Heart left ventricle (tissue), 16 donors: ENCODE results near the gene TAF13. TPM values are rescaled to one million over a fixed set of nuclear protein-coding genes. Genes with fewer than 3 reads are reported as not detected.
A peak's percentile ranks its signal among the peaks of the same experiment; 100 is the strongest.

Experiments used
- ATAC-seq, 4 donors: fragments of 200-7000 bp; cut with Tn5 transposase; one replicate each; pipeline ENCODE4 v1.9.1; 2020 to 2022; ENCODE audit warnings: moderate library complexity in 4 of 4, mild to moderate bottlenecking in 3 of 4, moderate number of reproducible peaks in 1 of 4
- DNase-seq, 5 donors: peaks; one replicate each; pipeline ENCODE4 v3.0.0-alpha.2; 2020
- H3K27ac ChIP-seq, 12 donors: fragments of 200-600 bp; sonication (generic) in 4 of 12; one replicate each; pipeline versions ENCODE4 v1.5.0 to v1.8.0; 2016 to 2022; ENCODE audit warnings: mild to moderate bottlenecking in 2 of 12
- H3K27me3 ChIP-seq, 9 donors: fragments of 200-600 bp; sonication (generic) in 2 of 9; one replicate each; pipeline versions ENCODE4 v1.5.1 to v1.8.0; 2016 to 2022; ENCODE audit warnings: mild to moderate bottlenecking in 3 of 9
- H3K36me3 ChIP-seq, 9 donors: fragments of 200-600 bp; sonication (generic) in 2 of 9; one replicate each; pipeline versions ENCODE4 v1.5.0 to v1.8.0; 2018 to 2022; ENCODE audit warnings: mild to moderate bottlenecking in 2 of 9
- H3K4me1 ChIP-seq, 12 donors: fragments of 200-600 bp; sonication (generic) in 4 of 12; one replicate each; pipeline versions ENCODE4 v1.5.0 to v1.8.0; 2016 to 2022; ENCODE audit warnings: mild to moderate bottlenecking in 3 of 12
- H3K4me3 ChIP-seq, 12 donors: fragments of 200-600 bp; sonication (generic) in 4 of 12; one replicate each; pipeline versions ENCODE4 v1.5.0 to v1.8.0; 2017 to 2022; ENCODE audit warnings: mild to moderate bottlenecking in 9 of 12, moderate library complexity in 4 of 12
- H3K9me3 ChIP-seq, 12 donors: fragments of 200-600 bp; sonication (generic) in 4 of 12; one replicate each; pipeline versions ENCODE4 v1.5.0 to v1.8.0; 2016 to 2022; ENCODE audit warnings: mild to moderate bottlenecking in 1 of 12
- POLR2A ChIP-seq, 2 donors: fragments of 450-650 bp; IDR thresholded peaks; one replicate each; pipeline ENCODE4 v1.6.1; 2017; ENCODE audit warnings: antibody characterized with exemption in 2 of 2, mild to moderate bottlenecking in 2 of 2, moderate library complexity in 2 of 2
- WGBS, 4 donors: extraction: QIAGEN DNeasy Blood & Tissue Kit in 2 of 4; methylation state at CpG; one replicate each; pipeline versions ENCODE4 v1.1.5 to v1.1.7; 2013 to 2018; 5-methylcytosine and 5-hydroxymethylcytosine counted together
- intact Hi-C, 10 donors: fragments of 100-400 bp; cut with DNase I; formaldehyde crosslinking; loops; one replicate each; pipeline versions ENCODE4 v1.11.1 to v1.14.2; 2022
- polyA plus RNA-seq, 2 donors: library from polyadenylated mRNA; stranded (reverse); fragments of 200-250 nt; gene quantifications; one replicate each; pipeline ENCODE4 v1.2.3, GENCODE V29; 2013
- total RNA-seq, 9 donors: library from RNA; depleted of rRNA in 2 of 9; stranded (reverse); fragments of >200 nt in 2 of 9; fragmentation: NEBNext Ultra II Directional in 3 of 9; extraction: Animal tissue kit (Norgen Biotek cat#: 25700) in 3 of 9; gene quantifications; one replicate each; pipeline versions ENCODE4 v1.1.0 to v1.2.4, GENCODE V29; 2016 to 2023
- TF ChIP-seq, protein P1 (sequence below), 12 donors: fragments of 200-600 bp; sonication (generic) in 4 of 12; IDR thresholded peaks; one replicate each; pipeline versions ENCODE4 v1.5.0 to v1.8.0; 2018 to 2022; ENCODE audit warnings: antibody characterized with exemption in 12 of 12, mild to moderate bottlenecking in 5 of 12
- donor health status: ischemic (EF 13 %, LVEDD 7.1; RV severe dilation, severe dysfunction).
- donor health status: healthy with polysubstance abuse.
- donor health status: DM: no; HTN: yes; CAD: no.
- donor health status: DM: no; HTN: no; CAD: no.
- donor health status: ischemic (EF 25% LVEDD 6.9; RV normal size, moderate dysfunction).
- donor health status: ischemic (EF 25% LVEDD 5.7; RV mildly dilated, moderate dysfunction).
- donor health status: healthy.
- donor health status: DM: yes; HTN: yes; CAD: no.
- donor health status: ischemic (EF 35%, LVEDD 5.7; RV mildly dilated, moderate dysfunction).
- donor health status: nonischemic (EF 11% LVEDD 7.7; RV severe dilation, severe dysfunction).
- donor health status: DM: yes; HTN: yes; CAD: no.
- donor health status: PGD.
- donor health status: ischemic (EF 29% LVEDD 5.4; RV normal size, mild dysfunction).
- donor health status: nonischemic (EF 23%, LVEDD 6.1; RV moderate dilation, normal function).

Gene TAF13
- total and polyA plus RNA-seq, 11 donors = 34.8 to 83.9 (median 55.4) TPM

DNA sequence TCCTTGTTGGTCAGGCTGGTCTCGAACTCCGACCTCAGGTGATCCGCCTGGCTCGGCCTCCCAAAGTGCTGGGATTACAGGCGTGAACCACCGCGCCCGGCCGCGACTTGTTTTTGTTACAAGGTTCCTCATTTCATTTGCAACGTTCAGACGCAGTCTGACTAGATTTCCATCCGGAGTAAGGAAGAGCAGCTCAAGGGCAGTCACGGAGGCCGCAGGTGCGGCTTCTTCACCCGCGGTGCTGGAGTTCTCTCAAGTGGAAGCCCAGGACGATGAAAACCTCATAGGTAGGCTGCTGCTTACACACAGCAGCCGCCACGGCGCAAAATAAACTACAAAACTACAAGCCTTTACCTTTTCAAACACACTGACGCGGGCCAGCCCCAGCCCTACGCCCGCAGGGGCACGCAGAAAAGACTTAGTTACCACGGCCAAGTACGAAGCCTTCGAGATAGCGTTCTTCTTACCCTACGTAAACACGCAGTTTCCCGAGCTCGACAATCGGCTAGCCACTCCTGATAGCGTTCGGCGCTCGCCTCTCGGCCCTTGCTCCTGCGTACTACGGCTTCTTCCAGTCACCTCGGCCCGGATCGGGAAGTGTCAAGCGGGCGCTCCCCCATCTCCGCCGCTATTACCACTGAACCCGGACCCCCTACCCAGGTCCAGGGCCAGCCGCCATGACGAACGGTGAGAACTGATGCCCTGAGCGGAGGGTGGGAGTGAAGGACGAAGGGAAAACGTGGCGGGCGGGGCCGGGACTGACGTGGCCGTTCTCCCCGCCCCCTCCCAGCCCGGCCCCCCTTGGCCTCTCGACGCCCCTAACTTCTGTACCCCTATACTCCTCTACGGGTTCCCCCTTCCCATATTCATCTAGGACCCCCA, 14.6 kb upstream of the TAF13 start, which contains the start of gene TMEM167B:
TMEM167B (plus strand) TSS at position 569 of the 882 bp plus-strand sequence; CDS start at position 678, 109 bp downstream.
- Histone ChIP-seq H3K4me1 (peaks cover 0 to 51% (median 24%) of the 10 kb centered on the region in 12 donors), H3K9me3 (peaks cover 0 to 3% (median 0%) of the 10 kb centered on the region in 12 donors), H3K27me3 (no peaks in the 10 kb centered on the region), H3K36me3 (peaks cover 0 to 28% (median 26%) of the 10 kb centered on the region in 9 donors), H3K4me3 (peak within 1 kb of the TSS; percentile 56 to 95 (median 88)), H3K27ac (peak within 1 kb of the TSS; percentile 93 to 99 (median 98))
- TF ChIP-seq, protein P1, sequence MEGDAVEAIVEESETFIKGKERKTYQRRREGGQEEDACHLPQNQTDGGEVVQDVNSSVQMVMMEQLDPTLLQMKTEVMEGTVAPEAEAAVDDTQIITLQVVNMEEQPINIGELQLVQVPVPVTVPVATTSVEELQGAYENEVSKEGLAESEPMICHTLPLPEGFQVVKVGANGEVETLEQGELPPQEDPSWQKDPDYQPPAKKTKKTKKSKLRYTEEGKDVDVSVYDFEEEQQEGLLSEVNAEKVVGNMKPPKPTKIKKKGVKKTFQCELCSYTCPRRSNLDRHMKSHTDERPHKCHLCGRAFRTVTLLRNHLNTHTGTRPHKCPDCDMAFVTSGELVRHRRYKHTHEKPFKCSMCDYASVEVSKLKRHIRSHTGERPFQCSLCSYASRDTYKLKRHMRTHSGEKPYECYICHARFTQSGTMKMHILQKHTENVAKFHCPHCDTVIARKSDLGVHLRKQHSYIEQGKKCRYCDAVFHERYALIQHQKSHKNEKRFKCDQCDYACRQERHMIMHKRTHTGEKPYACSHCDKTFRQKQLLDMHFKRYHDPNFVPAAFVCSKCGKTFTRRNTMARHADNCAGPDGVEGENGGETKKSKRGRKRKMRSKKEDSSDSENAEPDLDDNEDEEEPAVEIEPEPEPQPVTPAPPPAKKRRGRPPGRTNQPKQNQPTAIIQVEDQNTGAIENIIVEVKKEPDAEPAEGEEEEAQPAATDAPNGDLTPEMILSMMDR (IDR thresholded peaks at IDR 0.05) = no peak
- TF ChIP-seq POLR2A (IDR thresholded peaks at IDR 0.05) = peak in 1 of 2 donors; percentile 77
- peak; percentile 90 to 97 (median 94) for ATAC-seq
- peak; percentile 92 to 96 (median 94) for DNase-seq
- intact Hi-C loops = loop anchor here in 3 of 10 donors (1.0 to 5.0 kb wide), 2 partner anchors 10 to 48 kb away; partner anchors contain the start of gene WDR47 (in 2 of the 3)
- WGBS, 4 donors = 3 to 12% (median 5%) methylated on average over 44 to 67 of the region's 67 CpGs

DNA sequence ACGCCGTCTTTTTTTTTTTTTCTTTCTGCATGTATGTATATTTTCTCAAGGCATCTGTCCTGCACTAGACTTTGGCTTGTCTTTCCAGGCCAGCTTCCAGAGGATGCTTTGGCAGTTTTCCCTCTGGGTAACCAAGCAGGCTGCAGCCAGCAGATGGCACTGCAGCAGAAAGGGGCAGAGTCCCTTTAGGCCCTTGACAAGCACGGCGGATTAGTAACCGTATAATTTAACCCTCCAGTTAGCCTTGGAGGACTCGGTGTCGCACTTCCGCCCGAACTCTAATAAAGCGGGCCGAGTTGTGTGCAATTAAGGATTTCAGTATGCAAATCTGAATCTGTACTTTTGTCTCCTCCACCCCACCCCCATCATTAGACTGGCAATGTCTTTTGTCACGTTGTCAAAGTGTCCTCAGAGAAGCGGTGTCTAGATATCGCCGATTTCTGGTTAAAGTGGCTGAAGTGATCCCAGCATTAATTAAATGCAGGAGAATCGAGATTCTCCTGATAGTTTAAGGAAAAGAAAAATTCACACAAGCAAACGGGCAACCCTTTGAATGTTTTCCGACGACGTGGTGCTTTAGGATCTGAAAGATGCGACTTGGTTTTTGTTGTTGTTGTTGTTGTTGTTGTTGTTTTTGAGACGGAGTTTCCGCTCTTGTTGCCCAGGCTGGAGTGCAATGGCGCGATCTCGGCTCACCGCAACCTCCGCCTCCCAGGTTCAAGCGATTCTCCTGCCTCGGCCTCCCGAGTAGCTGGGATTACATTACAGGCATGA, 13.6 kb upstream of the TAF13 start:
- WGBS, 4 donors = 49 to 85% (median 73%) methylated on average over 31 of the region's 31 CpGs
- peaks cover 0 to 43% (median 21%) of the 10 kb centered on the region in 12 donors for H3K4me1 ChIP-seq
- no peak for TF ChIP-seq POLR2A (IDR thresholded peaks at IDR 0.05)
- TF ChIP-seq, protein P1 (IDR thresholded peaks at IDR 0.05) = peak in 11 of 12 donors; percentile 36 to 66 (median 51)
- intact Hi-C loops = loop anchor here in 3 of 10 donors (1.0 to 5.0 kb wide), 2 partner anchors 9 to 47 kb away; partner anchors contain the start of gene WDR47 (in 2 of the 3)
- ATAC-seq (peak in 3 of 4 donors; percentile 35 to 45 (median 43)), DNase-seq (peak in 4 of 5 donors; percentile 44 to 72 (median 65))
- peak overlapping the region in 11 of 12 donors; percentile 93 to 99 (median 98) for H3K27ac ChIP-seq
- H3K27me3 ChIP-seq = no peaks in the 10 kb centered on the region
- peak overlapping the region in 11 of 12 donors; percentile 64 to 95 (median 88) for H3K4me3 ChIP-seq
- H3K36me3 ChIP-seq = peaks cover 0 to 19% (median 16%) of the 10 kb centered on the region in 9 donors
- peaks cover 0 to 3% (median 0%) of the 10 kb centered on the region in 12 donors for H3K9me3 ChIP-seq

DNA sequence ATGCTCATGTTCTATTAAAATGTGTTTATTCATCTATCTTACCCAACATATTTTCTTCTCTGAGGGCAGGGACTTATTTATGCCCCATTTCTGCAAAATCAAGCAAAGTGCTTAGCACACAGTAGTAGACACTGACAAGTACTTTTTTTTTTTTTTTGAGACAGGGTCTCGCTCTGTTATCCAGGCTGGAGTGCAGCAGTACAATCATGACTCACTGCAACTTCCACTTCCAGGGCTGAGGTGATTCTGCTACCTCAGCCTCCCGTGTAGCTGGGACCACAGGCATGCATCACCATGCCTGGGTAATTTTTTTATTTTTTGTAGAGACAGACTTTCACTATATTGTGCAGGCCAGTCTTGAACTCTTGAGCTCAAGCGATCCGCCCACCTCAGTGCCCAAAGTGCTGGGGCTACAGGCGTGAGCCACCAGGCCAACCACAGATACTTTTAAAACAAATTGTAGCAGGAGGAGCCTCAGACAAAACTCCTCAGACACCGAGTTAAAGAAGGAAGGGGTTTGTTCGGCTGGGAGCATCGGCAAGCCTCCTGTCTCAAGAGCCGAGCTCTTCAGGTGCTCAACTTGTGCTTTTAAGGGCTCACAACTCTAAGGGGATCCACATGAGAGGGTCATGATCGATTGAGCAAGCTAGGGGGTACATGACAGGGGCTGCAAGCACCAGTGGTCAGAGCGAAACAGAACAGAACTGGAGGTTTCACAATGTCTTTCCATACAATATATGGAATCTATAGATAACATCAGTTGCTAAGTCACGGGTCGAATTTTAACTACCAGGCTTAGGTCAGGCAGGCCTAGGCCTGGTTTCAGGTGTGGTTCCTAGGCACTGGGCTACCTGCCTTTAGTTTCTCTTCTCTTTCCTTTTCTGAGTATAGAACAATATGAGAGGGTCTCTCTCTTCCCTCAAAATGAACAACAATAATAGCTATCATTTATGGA, 9.0 kb upstream of the TAF13 start:
- no peak for ATAC-seq
- H3K36me3 ChIP-seq = no peaks in the 10 kb centered on the region
- no peak for TF ChIP-seq POLR2A (IDR thresholded peaks at IDR 0.05)
- TF ChIP-seq, protein P1 (IDR thresholded peaks at IDR 0.05) = no peak
- intact Hi-C loops = no loop called here
- peaks cover 0 to 3% (median 0%) of the 10 kb centered on the region in 12 donors for H3K9me3 ChIP-seq
- H3K27me3 ChIP-seq = no peaks in the 10 kb centered on the region
- H3K4me3 ChIP-seq = no peak overlapping the region
- peaks cover 0 to 18% (median 6%) of the 10 kb centered on the region in 12 donors for H3K4me1 ChIP-seq
- no peak overlapping the region for H3K27ac ChIP-seq
- WGBS, 4 donors = 85 to 89% (median 88%) methylated on average over 13 of the region's 13 CpGs
- DNase-seq = no peak
